PC-9 (cell line): ENCODE measurements around the gene LRRC2. TPM values are rescaled to one million over a fixed set of nuclear protein-coding genes. Genes with fewer than 3 reads are reported as not detected.

Experiments
- BruUV-seq: library from RNA; stranded (reverse); fragments of 400-500 nt; replicated peaks from 2 replicates; lab custom pipeline; 2021; lab: Mats Ljungman, UMichigan
- CTCF ChIA-PET: fragments of 300-600 bp; sonication (Branson Sonifier 250); formaldehyde crosslinking; loops from one replicate; lab custom pipeline; 2022; ENCODE audit warnings: antibody characterized with exemption; lab: Charles Lee
- POLR2A ChIA-PET: fragments of 300-600 bp; sonication (Branson Sonifier 250); formaldehyde crosslinking; loops from one replicate; lab custom pipeline; 2022; ENCODE audit warnings: antibody characterized with exemption; ENCODE audit not compliant: unreplicated experiment; lab: Charles Lee
- DNase-seq, 2 experiments: peaks; one replicate each; pipeline versions ENCODE4 v3.0.0 to v3.0.0-alpha.2; 2015 to 2022; ENCODE audit warnings: mixed read lengths in 1 of 2
- H2AFZ ChIP-seq: fragments of 200-600 bp; sonication (generic); 2 replicates; pipeline ENCODE4 v1.8.1; 2017; ENCODE audit warnings: antibody characterized with exemption
- H3F3A ChIP-seq: fragments of 200-600 bp; sonication (generic); 2 replicates; pipeline ENCODE4 v1.8.1; 2017; ENCODE audit warnings: antibody characterized with exemption, mild to moderate bottlenecking, low read depth; ENCODE audit not compliant: insufficient read depth
- H3K27ac ChIP-seq: fragments of 200-600 bp; sonication (generic); 2 replicates; pipeline ENCODE4 v1.6.1; 2016; ENCODE audit warnings: mixed run types
- H3K27me3 ChIP-seq: fragments of 200-600 bp; sonication (generic); 2 replicates; pipeline ENCODE4 v1.6.1; 2016; ENCODE audit warnings: low read depth, mixed run types; ENCODE audit not compliant: insufficient read depth
- H3K36me3 ChIP-seq: fragments of 200-600 bp; sonication (generic); 2 replicates; pipeline ENCODE4 v1.6.1; 2016; ENCODE audit warnings: low read depth, mixed run types
- H3K4me1 ChIP-seq: fragments of 200-600 bp; sonication (generic); replicated peaks from 2 replicates; pipeline ENCODE4 v1.6.1; 2016; ENCODE audit warnings: mixed run types; ENCODE audit not compliant: insufficient read depth
- H3K4me2 ChIP-seq: fragments of 200-600 bp; sonication (generic); 2 replicates; pipeline ENCODE4 v1.6.1; 2017; ENCODE audit warnings: mixed run types
- H3K4me3 ChIP-seq: fragments of 200-600 bp; sonication (generic); 2 replicates; pipeline ENCODE4 v1.6.1; 2016; ENCODE audit warnings: mixed run types
- H3K79me2 ChIP-seq: fragments of 200-600 bp; sonication (generic); 2 replicates; pipeline ENCODE4 v1.6.1; 2017; ENCODE audit warnings: low read depth, mixed run types
- H3K9me2 ChIP-seq: fragments of 200-600 bp; sonication (generic); 2 replicates; pipeline ENCODE4 v1.8.1; 2017; ENCODE audit warnings: mild to moderate bottlenecking; ENCODE audit not compliant: insufficient read depth
- H3K9me3 ChIP-seq: fragments of 200-600 bp; sonication (generic); 2 replicates; pipeline ENCODE4 v1.8.1; 2016; ENCODE audit warnings: low read depth; ENCODE audit not compliant: insufficient read depth
- H4K20me1 ChIP-seq: fragments of 200-600 bp; sonication (generic); 2 replicates; pipeline ENCODE4 v1.8.1; 2017; ENCODE audit not compliant: insufficient read depth
- CTCF ChIP-seq: fragments of 200-600 bp; sonication (generic); conservative IDR thresholded peaks from 2 replicates; pipeline ENCODE4 v1.6.1; 2017; ENCODE audit warnings: mixed run types, antibody characterized with exemption, mild to moderate bottlenecking, moderate library complexity
- EZH2 ChIP-seq: fragments of 200-600 bp; sonication (generic); IDR thresholded peaks from 2 replicates; pipeline ENCODE4 v1.8.0; 2017; ENCODE audit warnings: antibody characterized with exemption, low read depth
- intact Hi-C: fragments of 100-400 bp; cut with micrococcal nuclease; formaldehyde crosslinking; loops from one replicate; pipeline ENCODE4 v1.10.0; 2022; ENCODE audit not compliant: unreplicated experiment
- total RNA-seq: library from RNA; stranded (reverse); gene quantifications from 2 replicates; pipeline ENCODE4 v1.2.3, GENCODE V29; 2021

The LRRC2 gene
- total RNA-seq, 1 experiment from 2014 or later, result 0.22 TPM

GRCh38 chr3:46466871-46467403 lies 99.2 kb downstream of the LRRC2 start:
- Histone ChIP-seq H3K27ac (no peak overlapping the region), H3K4me3 (no peak overlapping the region), H4K20me1 (no peaks in the 10 kb centered on the region), H3F3A (no peaks in the 10 kb centered on the region), H3K27me3 (no peaks in the 10 kb centered on the region), H3K4me2 (no peak overlapping the region), H3K9me3 (no peaks in the 10 kb centered on the region), H2AFZ (no peak overlapping the region), H3K9me2 (no peaks in the 10 kb centered on the region), H3K36me3 (no peaks in the 10 kb centered on the region), H3K4me1 (no peaks in the 10 kb centered on the region), H3K79me2 (no peaks in the 10 kb centered on the region)
- no peak for DNase-seq
- ChIA-PET POLR2A (no interaction called here), CTCF (no interaction called here)
- intact Hi-C loops, result no loop called here
- BruUV-seq, result no TSS peak
- no peak for TF ChIP-seq CTCF

DNA sequence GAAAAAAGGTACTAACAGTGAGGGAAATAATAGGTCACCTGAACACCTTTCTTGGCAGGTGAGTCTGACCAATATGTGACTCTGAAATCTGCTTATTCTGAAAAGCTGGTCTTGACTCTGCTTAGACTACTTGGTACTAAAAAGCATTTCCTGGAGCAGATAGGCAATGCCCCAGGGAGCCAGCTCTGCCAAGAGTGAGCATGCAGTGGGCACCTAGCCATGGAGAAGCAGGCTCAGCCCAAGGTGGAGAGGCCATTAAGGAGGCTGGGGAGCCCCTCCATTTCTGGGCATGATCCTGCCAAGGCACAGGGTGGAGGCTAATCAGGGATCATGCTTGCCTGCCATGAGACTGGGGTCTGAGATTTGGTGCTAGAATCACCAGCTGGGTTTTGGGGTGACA lies 99.8 kb downstream of the LRRC2 start:
- Histone ChIP-seq H3K27me3 (no peaks in the 10 kb centered on the region), H3K4me1 (no peaks in the 10 kb centered on the region), H3K4me3 (no peak overlapping the region), H4K20me1 (no peaks in the 10 kb centered on the region), H3K9me3 (no peaks in the 10 kb centered on the region), H3K9me2 (no peaks in the 10 kb centered on the region), H2AFZ (no peak overlapping the region), H3K36me3 (no peaks in the 10 kb centered on the region), H3K4me2 (no peak overlapping the region), H3F3A (no peaks in the 10 kb centered on the region), H3K27ac (no peak overlapping the region), H3K79me2 (no peaks in the 10 kb centered on the region)
- intact Hi-C loops, result no loop called here
- DNase-seq, result no peak
- no TSS peak for BruUV-seq
- POLR2A ChIA-PET, result no interaction called here
- CTCF ChIA-PET, result no interaction called here
- no peak for TF ChIP-seq CTCF
- no peak for TF ChIP-seq EZH2

Other genes starting within 250 kb of the LRRC2 start
- not detected in 2 replicates for gene CCR2, start 212.2 kb downstream of the LRRC2 start, total RNA-seq
- gene CCR5, start 195.4 kb downstream of the LRRC2 start, total RNA-seq, result not detected in 2 replicates
- 1.2 TPM in 2 replicates for gene CCRL2, start 159.0 kb downstream of the LRRC2 start, total RNA-seq
- gene LTF, start 101.4 kb downstream of the LRRC2 start, total RNA-seq, result not detected in 2 replicates
- not detected in 2 replicates for gene RTP3, start 68.3 kb downstream of the LRRC2 start, total RNA-seq
- not detected in 2 replicates for gene FAM240A, start 46.2 kb upstream of the LRRC2 start, total RNA-seq
- gene ALS2CL, start 127.4 kb upstream of the LRRC2 start, total RNA-seq, result 67.5 and 71.6 TPM in 2 replicates
- 6.0 and 6.5 TPM in 2 replicates for gene TMIE, start 135.1 kb upstream of the LRRC2 start, total RNA-seq
- 0.48 and 0.50 TPM in 2 replicates for gene PRSS50, start 151.6 kb upstream of the LRRC2 start, total RNA-seq